Stimulated activated CD8-positive, alpha-beta memory T cell treated with anti-CD3 and anti-CD28 coated beads, Interleukin-4, amount 100 ng/mL, for 1 hour (primary cell): ENCODE results near the gene ABCD3.
A peak's percentile ranks its signal among the peaks of the same experiment; 100 is the strongest.

Experiments
- DNase-seq, 2 donors: peaks; one replicate each; pipeline ENCODE4 v3.0.0-alpha.2; 2020; ENCODE audit warnings: low read depth in 2 of 2, low spot score in 1 of 2

The ABCD3 gene

GRCh38 chr1:94526152-94526980, 108.2 kb downstream of the ABCD3 start:
- DNase-seq, result no peak

DNA sequence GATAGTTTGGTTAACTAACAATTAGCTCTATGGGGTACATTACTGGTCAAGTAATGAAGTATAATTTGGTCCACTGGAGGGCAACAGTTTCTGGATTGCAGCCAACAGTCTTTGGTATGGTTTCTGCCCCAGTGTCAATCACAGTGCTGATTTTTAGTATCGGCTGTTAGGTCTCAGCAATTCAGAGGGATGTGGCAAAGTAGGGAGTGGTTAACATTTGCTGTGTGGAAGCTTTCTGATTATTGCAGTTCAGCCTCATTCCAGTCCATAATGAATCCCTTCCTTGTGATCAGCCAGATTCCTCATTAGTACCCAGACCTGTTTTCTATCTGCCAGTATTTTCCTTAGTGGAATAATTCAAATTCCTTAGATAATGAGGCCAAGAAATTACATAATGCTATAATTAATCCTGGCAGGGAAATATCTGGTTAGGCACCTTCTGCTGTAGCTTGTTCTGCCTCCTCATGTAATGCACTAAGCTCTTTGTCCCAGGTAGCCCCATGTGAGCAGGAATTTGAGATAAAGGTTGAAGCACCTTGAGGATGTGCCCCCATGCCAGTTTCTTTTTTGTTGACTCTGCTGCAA, 109.3 kb downstream of the ABCD3 start:
- no peak for DNase-seq

DNA sequence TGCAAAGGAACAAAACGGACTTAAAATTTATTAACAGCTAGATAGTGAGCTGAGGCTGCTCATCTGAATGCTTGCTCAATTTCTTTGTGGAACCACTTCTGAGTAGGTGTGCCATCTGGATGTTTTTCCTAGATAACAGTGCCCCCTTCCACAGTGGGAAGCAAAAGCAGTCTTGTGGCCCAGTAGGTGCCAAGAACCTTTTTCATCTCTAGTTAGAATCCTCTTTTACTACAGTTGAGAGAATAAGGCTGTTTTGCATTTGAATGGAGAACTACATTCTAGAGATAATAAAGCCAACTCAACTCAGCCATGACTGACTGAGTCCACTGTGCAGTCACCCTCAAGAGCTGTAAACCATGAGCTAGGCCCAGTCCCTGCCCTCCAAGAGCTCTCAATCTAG, 110.1 kb downstream of the ABCD3 start:
- no peak for DNase-seq

DNA sequence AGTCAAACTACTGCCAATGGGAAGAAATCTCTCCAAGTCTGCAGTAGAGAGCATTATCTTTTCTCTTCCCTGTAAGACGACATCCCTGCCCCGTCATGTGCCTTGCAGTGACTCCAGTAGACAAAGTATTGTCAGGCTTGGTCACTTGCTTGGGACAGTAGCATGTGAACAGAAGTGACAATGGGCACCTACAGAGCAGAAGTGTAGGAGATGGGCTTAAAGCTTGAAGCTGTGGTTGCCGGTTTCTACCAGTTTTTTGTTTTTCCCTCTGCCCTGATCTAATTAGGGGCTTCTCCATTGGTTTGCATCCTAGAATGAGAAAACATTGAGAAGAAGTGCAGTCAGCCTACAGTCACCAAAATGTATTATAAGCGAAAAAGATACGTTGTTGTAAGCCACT, 110.6 kb downstream of the ABCD3 start:
- no peak for DNase-seq

DNA sequence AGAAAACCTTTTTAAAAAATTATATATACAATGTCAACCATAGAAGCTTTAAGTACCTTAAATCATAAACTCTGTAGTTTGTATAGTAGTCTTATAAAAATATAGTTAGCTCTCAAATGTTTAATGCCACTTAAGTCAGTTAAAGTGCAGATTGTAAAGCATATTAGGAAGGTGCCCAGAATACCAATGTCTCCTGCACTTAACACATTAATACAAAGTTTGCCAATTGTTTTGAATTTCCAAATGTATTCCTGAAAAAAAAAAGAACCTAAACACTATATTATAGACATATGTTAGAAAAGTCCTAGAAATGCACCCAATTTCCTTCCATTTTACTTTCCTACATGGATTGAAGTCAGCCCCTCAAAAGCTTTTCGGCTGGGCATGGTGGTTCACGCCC, 111.2 kb downstream of the ABCD3 start:
- DNase-seq, result no peak

DNA sequence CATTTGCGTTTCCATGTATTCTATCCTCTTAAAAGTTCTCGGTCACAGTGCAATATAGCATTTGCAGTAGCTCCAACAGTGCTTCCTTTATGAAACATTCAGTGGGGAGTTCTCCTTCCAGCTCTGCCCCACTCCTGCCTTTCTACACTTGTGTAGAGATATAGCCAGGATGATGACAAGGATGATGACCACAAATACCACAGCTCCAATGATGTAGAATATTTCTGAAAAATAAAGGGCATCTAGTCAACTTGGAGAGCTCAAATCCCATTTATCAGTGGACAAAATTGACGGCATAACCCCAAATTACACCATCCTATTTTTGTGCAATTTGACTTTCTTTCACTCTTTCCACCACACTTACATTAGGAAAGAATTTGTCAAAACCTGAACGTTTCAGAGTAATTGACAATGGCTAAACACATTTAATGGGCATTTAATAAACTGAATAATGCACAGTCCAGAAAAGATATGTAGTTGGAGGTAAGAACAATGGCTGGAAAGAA, 112.2 kb downstream of the ABCD3 start:
- DNase-seq, result no peak

- DNase-seq, result no peak
Observed at GRCh38 chr1:94531664-94532063, 113.5 kb downstream of the ABCD3 start.

DNA sequence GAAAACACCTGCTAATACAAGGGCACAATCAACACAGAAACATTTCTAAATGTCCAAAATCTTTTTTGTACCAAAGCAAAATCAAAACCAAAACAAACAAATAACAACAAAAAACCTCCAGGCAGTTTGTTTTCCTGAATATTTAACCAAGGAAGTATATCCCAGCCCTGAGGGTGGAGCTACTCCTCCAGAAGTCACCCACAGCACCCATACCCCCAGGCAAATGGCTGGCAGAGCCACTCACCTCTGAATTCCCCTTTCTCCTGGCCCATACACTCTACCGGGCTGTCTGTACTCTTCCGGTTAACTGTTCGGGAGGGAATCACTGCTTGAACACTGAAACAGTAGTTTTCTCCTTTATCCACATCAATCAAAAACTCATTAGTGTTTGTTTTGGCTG, 113.9 kb downstream of the ABCD3 start:
- no peak for DNase-seq

GRCh38 chr1:94535095-94535494, 116.9 kb downstream of the ABCD3 start:
- DNase-seq, result no peak

DNA sequence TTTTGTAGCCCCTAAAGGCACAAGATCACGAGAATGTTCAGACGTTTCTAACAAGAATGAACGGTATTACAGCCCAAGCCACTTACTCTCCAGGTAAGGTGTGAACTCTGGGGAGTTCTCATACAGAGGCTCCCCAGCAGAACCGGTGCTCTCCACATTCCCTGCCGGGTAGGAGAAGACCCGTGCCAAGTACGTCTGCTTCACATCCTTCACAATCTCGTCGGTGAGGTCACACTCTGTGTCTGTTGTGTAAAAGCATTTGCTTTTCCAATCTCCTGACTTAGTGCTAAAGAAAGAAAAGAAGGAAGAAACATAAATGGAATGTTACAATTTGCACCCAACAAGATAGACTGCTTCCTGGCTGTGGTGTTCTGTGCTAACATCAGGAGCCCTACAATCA, 117.7 kb downstream of the ABCD3 start:
- DNase-seq, result no peak

- DNase-seq, result no peak
Observed at GRCh38 chr1:94537254-94537653, 119.1 kb downstream of the ABCD3 start.

DNA sequence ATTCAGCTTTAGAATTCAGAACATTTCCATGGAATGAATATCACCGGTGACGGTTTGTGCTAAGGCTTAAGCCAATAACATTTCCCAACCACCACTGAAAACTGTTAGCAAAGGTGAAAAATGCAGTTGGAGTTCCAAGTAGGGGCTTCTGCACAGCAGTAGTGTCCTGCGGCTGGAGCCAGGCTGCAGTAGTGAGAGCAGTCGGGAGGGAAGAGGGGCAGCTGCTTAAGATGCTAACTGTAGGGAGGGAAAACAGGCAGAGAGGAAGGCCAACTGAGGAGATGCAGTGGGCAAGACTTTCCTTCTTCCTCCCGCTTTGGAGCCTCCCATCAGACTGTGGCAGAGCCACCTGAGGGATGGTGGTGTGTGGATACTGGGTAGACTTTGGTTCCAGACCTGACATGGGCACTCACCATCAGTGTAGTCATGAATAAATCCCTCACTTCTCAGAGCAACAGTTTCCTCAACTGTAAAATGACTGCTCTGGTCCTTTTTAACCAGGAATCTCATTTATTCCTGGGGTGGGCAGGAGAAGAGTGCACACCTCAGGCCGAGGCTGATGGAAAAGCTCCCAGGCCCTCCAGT, 120.1 kb downstream of the ABCD3 start:
- no peak for DNase-seq

DNA sequence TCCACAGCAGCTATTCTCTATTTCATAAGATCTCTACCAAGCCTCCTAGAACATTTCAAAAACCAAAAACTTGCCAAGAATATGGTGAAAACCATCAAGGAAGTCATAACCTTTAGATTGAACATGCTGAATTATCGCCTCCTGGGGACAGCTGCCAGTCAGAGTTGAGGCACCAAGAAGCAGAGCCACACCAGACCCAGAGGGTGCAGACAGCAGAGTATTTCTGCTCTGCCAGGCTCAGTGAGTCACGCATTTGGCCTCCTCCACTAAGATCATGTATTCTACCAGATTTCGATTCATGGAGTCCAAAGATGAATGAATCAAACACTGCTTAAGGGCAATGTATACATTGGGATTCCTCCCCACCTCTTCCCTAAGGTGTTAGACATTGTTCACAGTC, 121.3 kb downstream of the ABCD3 start:
- DNase-seq, result no peak

- no peak for DNase-seq
Observed at GRCh38 chr1:94540440-94541245, 122.5 kb downstream of the ABCD3 start.

DNA sequence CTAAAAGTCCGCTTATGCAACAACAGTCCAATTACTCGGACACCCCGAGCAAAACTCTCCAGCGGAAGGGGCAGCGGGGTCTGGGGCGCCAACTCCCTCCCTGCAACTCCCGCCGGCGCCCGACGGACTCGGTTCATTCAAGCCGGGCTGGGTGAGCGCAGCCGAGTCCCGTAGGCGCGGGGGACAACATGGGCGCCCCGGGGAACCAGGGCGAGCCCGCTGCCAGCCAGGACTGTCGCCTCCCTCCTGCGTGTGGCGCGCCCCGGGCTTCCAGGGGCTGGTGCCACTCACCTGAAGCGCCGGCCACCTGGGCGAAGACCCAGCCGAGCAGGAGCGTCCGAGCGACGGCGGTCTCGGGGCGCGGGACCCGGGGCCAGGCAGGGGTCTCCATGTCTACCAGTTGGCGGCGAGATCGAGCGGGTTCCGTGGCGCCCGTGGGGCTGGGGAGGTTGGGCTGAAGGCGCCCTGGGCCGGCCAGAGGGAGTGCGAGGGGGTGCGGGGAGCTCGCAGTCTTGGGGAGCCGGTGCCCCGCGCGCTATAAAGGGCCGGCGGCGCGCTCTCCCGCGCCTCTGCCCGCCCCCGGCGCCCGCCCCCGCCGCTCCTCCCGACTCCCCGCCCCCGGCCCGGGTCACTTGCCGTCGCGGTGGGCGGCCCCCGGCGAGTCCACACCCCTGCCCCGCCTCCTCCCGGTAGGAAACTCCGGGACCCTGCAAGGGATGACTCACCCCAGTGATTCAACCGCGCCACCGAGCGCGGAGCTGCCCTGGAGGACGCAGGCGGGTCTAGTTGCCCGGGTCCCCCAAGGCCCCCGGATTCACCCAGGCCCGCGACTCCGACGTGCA, 123.3 kb downstream of the ABCD3 start, which contains the start of gene F3:
TSS of gene F3 (minus strand) at position 514 of the 842 bp plus-strand sequence. CDS start at position 391, 123 bp downstream.
- peak; percentile 5 to 29 for DNase-seq

DNA sequence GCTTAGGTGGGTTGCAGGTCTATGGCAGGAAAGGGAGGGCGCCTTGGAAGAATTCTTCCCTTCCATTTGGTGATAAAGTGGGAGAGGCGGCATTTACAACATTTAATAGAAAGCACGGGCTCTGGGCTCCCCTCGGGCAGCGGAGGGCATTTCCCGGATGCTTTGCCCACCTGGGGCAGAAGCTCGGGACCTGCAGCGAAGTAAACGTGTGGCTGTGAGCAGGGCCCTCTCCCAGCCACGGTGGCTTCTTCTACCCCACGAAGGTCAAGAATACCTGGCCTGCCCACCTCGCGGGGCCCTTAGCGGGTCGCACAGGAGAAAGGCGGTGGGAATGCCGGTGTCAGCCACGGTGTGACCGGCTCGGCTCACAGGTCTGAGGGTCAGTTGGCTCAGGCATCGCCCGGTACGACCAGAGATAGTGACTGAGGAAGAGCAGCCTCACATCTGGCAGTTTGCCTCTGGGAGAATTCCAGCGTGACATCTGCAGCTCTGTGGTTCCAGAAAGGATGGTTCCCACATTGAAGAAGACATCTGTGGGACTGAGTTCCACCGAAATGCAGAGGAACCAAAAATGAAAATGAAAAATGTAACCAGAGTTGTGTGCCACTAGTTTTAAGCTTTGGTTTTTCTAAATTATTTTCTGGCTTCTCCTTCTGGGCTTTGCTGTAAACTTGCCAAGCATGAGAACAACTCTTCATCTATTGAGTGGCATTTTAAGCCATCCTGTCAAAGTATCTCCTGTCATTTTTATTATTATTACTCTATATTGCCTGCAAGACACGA, 124.1 kb downstream of the ABCD3 start:
- no peak for DNase-seq

DNA sequence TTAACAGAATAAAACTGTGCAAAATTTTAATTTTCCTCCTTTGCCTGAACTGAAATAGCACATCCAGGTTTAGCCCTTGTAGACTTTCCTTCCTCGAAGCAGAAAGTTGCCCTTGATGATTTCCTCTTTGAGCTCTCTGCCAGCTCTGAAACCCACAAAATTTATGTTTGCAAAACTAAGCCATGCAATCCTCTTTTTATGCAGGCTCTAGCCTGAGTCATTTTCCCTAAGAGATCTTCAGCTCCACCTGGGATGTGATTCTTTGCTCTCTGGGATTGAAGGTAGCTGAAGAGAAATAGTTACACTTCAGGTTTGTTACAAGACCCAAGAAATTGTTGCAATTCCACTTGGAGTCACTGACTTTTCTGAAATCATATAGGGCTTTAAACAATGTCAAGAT, 124.8 kb downstream of the ABCD3 start:
- no peak for DNase-seq

GRCh38 chr1:94543893-94544635, 125.9 kb downstream of the ABCD3 start:
- DNase-seq, result no peak
